ENCODE data around the gene PCMT1. TPM values are rescaled to one million over a fixed set of nuclear protein-coding genes. Genes with fewer than 3 reads are reported as not detected.
A peak's percentile ranks its signal among the peaks of the same experiment; 100 is the strongest.

The PCMT1 gene
- total RNA-seq, 3 donors from 2014 or later (not counting 1 experiment from before 2014, with no cell fraction given), result 31.7 to 53.6 (median 41.5) TPM

DNA sequence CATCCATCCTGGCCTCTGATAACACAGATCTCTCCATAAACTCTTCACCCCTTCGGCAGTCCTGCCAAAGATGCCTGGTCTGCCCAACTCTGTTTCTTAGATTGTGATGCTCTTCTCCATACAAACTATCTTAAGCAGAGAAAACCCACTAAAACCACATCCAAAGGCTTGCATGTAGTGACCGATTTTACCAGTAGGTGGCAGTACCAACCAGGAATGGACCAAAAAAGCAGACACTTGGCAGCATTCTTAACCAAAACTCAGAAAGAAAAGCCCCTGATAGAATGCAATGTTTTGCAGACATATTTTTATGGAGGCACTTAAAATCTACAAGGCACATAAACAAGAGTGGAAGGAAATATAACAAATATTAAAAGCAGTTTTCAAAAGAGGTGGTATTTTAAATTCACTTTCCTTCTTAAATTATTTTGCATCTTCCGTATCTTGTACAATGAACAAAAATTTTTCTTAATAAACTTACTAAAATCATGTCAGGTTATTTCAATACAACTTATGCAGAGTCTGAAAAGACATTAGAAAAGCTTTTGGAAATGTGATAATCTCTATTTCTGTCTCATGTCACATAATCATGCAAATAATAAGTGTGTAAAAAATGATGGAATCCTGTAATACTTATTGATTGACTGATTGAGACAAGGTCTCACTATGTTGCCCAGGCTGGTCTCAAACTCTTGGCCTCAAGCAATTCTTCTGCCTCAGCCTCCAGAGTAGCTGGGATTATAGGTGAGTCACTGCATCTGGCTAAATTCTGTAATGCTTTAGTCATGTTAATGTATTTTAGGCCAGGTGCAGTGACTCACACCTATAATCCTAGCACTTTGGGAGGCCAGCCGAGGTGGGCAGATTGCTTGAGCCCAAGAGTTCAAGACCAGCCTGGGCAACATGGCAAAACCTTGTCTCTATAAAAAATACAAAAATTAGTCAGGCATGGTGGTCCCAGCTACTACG lies 85.3 kb downstream of the PCMT1 start:
- Mint-ChIP-seq H3K36me3 (no peaks in the 10 kb centered on the region), H3K27ac (no peak overlapping the region), H3K27me3 (ENCODE audit: low read depth in 2 of 2) (peaks cover 0 to 7% of the 10 kb centered on the region in 2 donors), H3K4me3 (no peak overlapping the region), H3K9me3 (no peaks in the 10 kb centered on the region), H3K4me1 (no peaks in the 10 kb centered on the region)
- no peak overlapping the region for H3K27ac ChIP-seq (ENCODE audit: low read length)
- no peaks in the 10 kb centered on the region for H3K27me3 ChIP-seq (ENCODE audit: control insufficient read depth, insufficient read depth, low read length)
- 52% methylated on average over 4 of the region's 5 CpGs for WGBS (ENCODE audit: insufficient coverage)
- no peak overlapping the region for H3K4me3 ChIP-seq (ENCODE audit: low read length)
- no peaks in the 10 kb centered on the region for H3K4me1 ChIP-seq (ENCODE audit: control insufficient read depth, insufficient read depth, low read length)
- no peaks in the 10 kb centered on the region for H3K9me3 ChIP-seq (ENCODE audit: control insufficient read depth, insufficient read depth, low read length)
- ATAC-seq, result peak; percentile 73 to 88 (median 80)
- peak; percentile 48 to 87 for DNase-seq
- TF ChIP-seq CTCF (IDR thresholded peaks at IDR 0.05), result peak; percentile 93
- intact Hi-C loops (cut with micrococcal nuclease), result loop anchor here (1.0 to 5.0 kb wide), 3 partner anchors 29 to 183 kb away; no protein-coding TSS in a partner anchor
- H3K36me3 ChIP-seq (ENCODE audit: control insufficient read depth, insufficient read depth, low read length), result no peaks in the 10 kb centered on the region

DNA sequence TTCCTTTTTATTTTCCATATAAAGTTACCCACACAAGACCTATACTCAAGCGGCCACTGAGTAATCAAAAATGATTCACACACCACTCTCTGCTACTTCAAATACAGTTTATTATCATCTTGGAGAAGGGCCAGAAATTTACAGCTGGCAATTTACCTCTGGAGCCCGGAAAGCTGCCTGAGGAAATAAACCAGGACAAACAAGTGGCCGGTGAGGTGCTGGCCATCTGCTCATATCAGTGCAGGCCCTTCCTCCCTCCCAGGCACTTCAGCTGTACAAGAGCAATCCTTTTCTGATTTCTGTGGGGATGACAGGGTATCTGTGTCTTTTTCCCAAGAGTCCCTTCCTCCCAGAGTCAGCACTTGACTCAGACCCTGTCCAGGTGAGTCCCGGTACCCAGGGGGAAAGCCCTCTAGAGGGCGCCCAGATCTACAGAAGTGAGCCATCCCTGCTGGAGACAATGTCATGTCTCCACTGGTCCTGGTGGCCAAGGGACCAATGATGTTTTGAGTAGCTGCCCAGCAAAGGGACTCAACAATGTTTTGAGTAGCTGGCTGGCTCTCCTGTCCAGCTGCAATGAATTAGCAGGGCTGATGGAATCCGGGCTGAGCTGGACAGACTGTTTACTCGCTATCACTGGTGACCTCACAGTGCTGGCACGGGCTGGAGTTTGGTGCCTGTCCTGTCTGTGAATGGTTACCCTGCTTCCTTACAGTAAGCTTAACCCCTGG lies 91.0 kb downstream of the PCMT1 start:
- intact Hi-C loops (cut with micrococcal nuclease), result no loop called here
- peak in 2 of 3 donors; percentile 38 to 46 for ATAC-seq
- H3K27ac ChIP-seq (ENCODE audit: low read length), result no peak overlapping the region
- DNase-seq, result peak in 1 of 2 donors; percentile 49
- Mint-ChIP-seq H3K9me3 (no peaks in the 10 kb centered on the region), H3K36me3 (no peaks in the 10 kb centered on the region), H3K4me1 (no peaks in the 10 kb centered on the region), H3K27me3 (ENCODE audit: low read depth in 2 of 2) (peaks cover 10 to 16% of the 10 kb centered on the region in 2 donors), H3K4me3 (no peak overlapping the region), H3K27ac (no peak overlapping the region)
- no peak overlapping the region for H3K4me3 ChIP-seq (ENCODE audit: low read length)
- H3K36me3 ChIP-seq (ENCODE audit: control insufficient read depth, insufficient read depth, low read length), result no peaks in the 10 kb centered on the region
- no peaks in the 10 kb centered on the region for H3K4me1 ChIP-seq (ENCODE audit: control insufficient read depth, insufficient read depth, low read length)
- H3K9me3 ChIP-seq (ENCODE audit: control insufficient read depth, insufficient read depth, low read length), result no peaks in the 10 kb centered on the region
- WGBS (ENCODE audit: insufficient coverage), result 75% methylated on average over 8 of the region's 8 CpGs
- no peaks in the 10 kb centered on the region for H3K27me3 ChIP-seq (ENCODE audit: control insufficient read depth, insufficient read depth, low read length)
- TF ChIP-seq CTCF (IDR thresholded peaks at IDR 0.05), result no peak

- DNase-seq, result no peak
- intact Hi-C loops (cut with micrococcal nuclease), result no loop called here
- no peak for ATAC-seq
- no peak for TF ChIP-seq CTCF (IDR thresholded peaks at IDR 0.05)
- H3K9me3 ChIP-seq (ENCODE audit: control insufficient read depth, insufficient read depth, low read length), result no peaks in the 10 kb centered on the region
- H3K27me3 ChIP-seq (ENCODE audit: control insufficient read depth, insufficient read depth, low read length), result no peaks in the 10 kb centered on the region
- Mint-ChIP-seq H3K27me3 (ENCODE audit: low read depth in 2 of 2) (peaks cover 10 to 16% of the 10 kb centered on the region in 2 donors), H3K4me1 (no peaks in the 10 kb centered on the region), H3K4me3 (no peak overlapping the region), H3K27ac (no peak overlapping the region), H3K36me3 (no peaks in the 10 kb centered on the region), H3K9me3 (no peaks in the 10 kb centered on the region)
- 96% methylated on average over 7 of the region's 7 CpGs for WGBS (ENCODE audit: insufficient coverage)
- no peak overlapping the region for H3K4me3 ChIP-seq (ENCODE audit: low read length)
- no peak overlapping the region for H3K27ac ChIP-seq (ENCODE audit: low read length)
- H3K36me3 ChIP-seq (ENCODE audit: control insufficient read depth, insufficient read depth, low read length), result no peaks in the 10 kb centered on the region
- no peaks in the 10 kb centered on the region for H3K4me1 ChIP-seq (ENCODE audit: control insufficient read depth, insufficient read depth, low read length)
Observed at GRCh38 chr6:149842331-149842730, 92.8 kb downstream of the PCMT1 start.

All from natural killer cell (primary cell).